Osteoblast (primary cell): ENCODE measurements around the gene ELAVL2. TPM values are rescaled to one million over a fixed set of nuclear protein-coding genes. Genes with fewer than 3 reads are reported as not detected.

ENCODE experiments used
- DNase-seq: peaks from one replicate; pipeline ENCODE4 v3.0.0; 2011; ENCODE audit warnings: low spot score, mixed read lengths; ENCODE audit not compliant: insufficient read length; ENCODE audit errors: missing footprints
- H2AFZ ChIP-seq: 2 replicates; pipeline ENCODE4 v1.6.0; 2011; ENCODE audit warnings: mild to moderate bottlenecking, low read length
- H3K27ac ChIP-seq: 2 replicates; pipeline ENCODE4 v1.5.1; 2011; ENCODE audit warnings: mild to moderate bottlenecking, low read depth, low read length, moderate library complexity
- H3K27me3 ChIP-seq: 2 replicates; pipeline ENCODE4 v1.6.0; 2012; ENCODE audit warnings: mild to moderate bottlenecking, control low read depth, inconsistent platforms, low read length, moderate library complexity; ENCODE audit not compliant: insufficient read depth
- H3K36me3 ChIP-seq: 2 replicates; pipeline ENCODE4 v1.5.1; 2011; ENCODE audit warnings: mild to moderate bottlenecking, low read length, control low read depth, moderate library complexity; ENCODE audit not compliant: insufficient read depth
- H3K4me1 ChIP-seq: 2 replicates; pipeline ENCODE4 v1.5.1; 2011; ENCODE audit warnings: mild to moderate bottlenecking, low read length, control low read depth, moderate library complexity; ENCODE audit not compliant: insufficient read depth
- H3K4me2 ChIP-seq: 2 replicates; pipeline ENCODE4 v1.6.0; 2011; ENCODE audit warnings: mild to moderate bottlenecking, low read length; ENCODE audit not compliant: insufficient read depth
- H3K4me3 ChIP-seq: fragments of 200-600 bp; sonication (generic); 3 replicates; pipeline ENCODE4 v1.5.1; 2012; ENCODE audit warnings: mild to moderate bottlenecking, low read length, inconsistent platforms; ENCODE audit not compliant: insufficient read depth
- H3K79me2 ChIP-seq: 2 replicates; pipeline ENCODE4 v1.6.0; 2012; ENCODE audit warnings: mild to moderate bottlenecking, low read length, control low read depth, inconsistent platforms; ENCODE audit not compliant: insufficient read depth
- H3K9me3 ChIP-seq: 2 replicates; pipeline ENCODE4 v1.5.1; 2011; ENCODE audit warnings: low read depth, low read length, control low read depth
- H4K20me1 ChIP-seq: 2 replicates; pipeline ENCODE4 v1.6.0; 2012; ENCODE audit warnings: mild to moderate bottlenecking, low read length, control low read depth; ENCODE audit not compliant: insufficient read depth
- CTCF ChIP-seq: IDR thresholded peaks from 2 replicates; pipeline ENCODE4 v1.5.1; 2011; ENCODE audit warnings: mild to moderate bottlenecking, low read depth, low read length, moderate library complexity; ENCODE audit errors: extremely low read depth
- total RNA-seq: library from RNA; depleted of rRNA; stranded (reverse); fragments of >200 nt; gene quantifications from 2 replicates; pipeline ENCODE4 v1.2.3, GENCODE V29; 2012

ELAVL2 gene
- total RNA-seq, 1 donor, result 0.36 TPM

GRCh38 chr9:23796209-23796608 is 29.8 kb downstream of the ELAVL2 start:
- peak; percentile 30 for DNase-seq
- H3K4me1 ChIP-seq, result no peaks in the 10 kb centered on the region
- H3K36me3 ChIP-seq, result no peaks in the 10 kb centered on the region
- no peak for TF ChIP-seq CTCF
- no peak overlapping the region for H3K27ac ChIP-seq
- H3K9me3 ChIP-seq, result peaks cover 6% of the 10 kb centered on the region
- no peak overlapping the region for H3K4me2 ChIP-seq
- H3K4me3 ChIP-seq, result no peak overlapping the region
- no peaks in the 10 kb centered on the region for H3K27me3 ChIP-seq
- no peaks in the 10 kb centered on the region for H4K20me1 ChIP-seq
- H3K79me2 ChIP-seq, result no peaks in the 10 kb centered on the region
- no peak overlapping the region for H2AFZ ChIP-seq

GRCh38 chr9:23790351-23791260 is 35.4 kb downstream of the ELAVL2 start:
- H3K4me3 ChIP-seq, result no peak overlapping the region
- no peaks in the 10 kb centered on the region for H3K36me3 ChIP-seq
- H3K27me3 ChIP-seq, result no peaks in the 10 kb centered on the region
- H3K27ac ChIP-seq, result no peak overlapping the region
- no peaks in the 10 kb centered on the region for H3K4me1 ChIP-seq
- H2AFZ ChIP-seq, result no peak overlapping the region
- no peaks in the 10 kb centered on the region for H3K79me2 ChIP-seq
- H3K9me3 ChIP-seq, result peaks cover 1% of the 10 kb centered on the region
- DNase-seq, result peak; percentile 68
- no peak overlapping the region for H3K4me2 ChIP-seq
- TF ChIP-seq CTCF, result no peak
- no peaks in the 10 kb centered on the region for H4K20me1 ChIP-seq

GRCh38 chr9:23789529-23790254 is 36.3 kb downstream of the ELAVL2 start:
- Histone ChIP-seq H3K4me1 (no peaks in the 10 kb centered on the region), H3K4me2 (no peak overlapping the region), H2AFZ (no peak overlapping the region), H4K20me1 (no peaks in the 10 kb centered on the region), H3K4me3 (no peak overlapping the region), H3K27me3 (no peaks in the 10 kb centered on the region), H3K27ac (no peak overlapping the region), H3K36me3 (no peaks in the 10 kb centered on the region), H3K9me3 (peaks cover 1% of the 10 kb centered on the region), H3K79me2 (no peaks in the 10 kb centered on the region)
- no peak for TF ChIP-seq CTCF
- no peak for DNase-seq

GRCh38 chr9:23784962-23785361 is 41.1 kb downstream of the ELAVL2 start:
- Histone ChIP-seq H3K27ac (no peak overlapping the region), H3K9me3 (no peaks in the 10 kb centered on the region), H3K27me3 (no peaks in the 10 kb centered on the region), H3K4me3 (no peak overlapping the region), H3K4me1 (no peaks in the 10 kb centered on the region), H3K79me2 (no peaks in the 10 kb centered on the region), H3K4me2 (no peak overlapping the region), H4K20me1 (no peaks in the 10 kb centered on the region), H2AFZ (no peak overlapping the region), H3K36me3 (no peaks in the 10 kb centered on the region)
- TF ChIP-seq CTCF, result no peak
- no peak for DNase-seq
